Body of pancreas (tissue), 4 donors: ENCODE data around the gene MFAP2.

Source experiments
- POLR2A ChIP-seq, 3 donors: fragments of 450-650 bp; IDR thresholded peaks; one replicate each; pipeline ENCODE4 v1.6.1; 2016; ENCODE audit warnings: antibody characterized with exemption in 3 of 3, mild to moderate bottlenecking in 2 of 3
- TF ChIP-seq, protein P1 (sequence below), 7 experiments: fragments of 450-650 bp in 4 of 7; fragments of 200-600 bp in 3 of 7; sonication (generic) in 3 of 7; IDR thresholded peaks; one replicate each; pipeline ENCODE4 v1.5.1; 2016 to 2019; ENCODE audit warnings: antibody characterized with exemption in 7 of 7

GRCh38 chr1:16973215-16973614, 7.2 kb downstream of the MFAP2 start:
- TF ChIP-seq, protein P1, sequence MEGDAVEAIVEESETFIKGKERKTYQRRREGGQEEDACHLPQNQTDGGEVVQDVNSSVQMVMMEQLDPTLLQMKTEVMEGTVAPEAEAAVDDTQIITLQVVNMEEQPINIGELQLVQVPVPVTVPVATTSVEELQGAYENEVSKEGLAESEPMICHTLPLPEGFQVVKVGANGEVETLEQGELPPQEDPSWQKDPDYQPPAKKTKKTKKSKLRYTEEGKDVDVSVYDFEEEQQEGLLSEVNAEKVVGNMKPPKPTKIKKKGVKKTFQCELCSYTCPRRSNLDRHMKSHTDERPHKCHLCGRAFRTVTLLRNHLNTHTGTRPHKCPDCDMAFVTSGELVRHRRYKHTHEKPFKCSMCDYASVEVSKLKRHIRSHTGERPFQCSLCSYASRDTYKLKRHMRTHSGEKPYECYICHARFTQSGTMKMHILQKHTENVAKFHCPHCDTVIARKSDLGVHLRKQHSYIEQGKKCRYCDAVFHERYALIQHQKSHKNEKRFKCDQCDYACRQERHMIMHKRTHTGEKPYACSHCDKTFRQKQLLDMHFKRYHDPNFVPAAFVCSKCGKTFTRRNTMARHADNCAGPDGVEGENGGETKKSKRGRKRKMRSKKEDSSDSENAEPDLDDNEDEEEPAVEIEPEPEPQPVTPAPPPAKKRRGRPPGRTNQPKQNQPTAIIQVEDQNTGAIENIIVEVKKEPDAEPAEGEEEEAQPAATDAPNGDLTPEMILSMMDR (IDR thresholded peaks at IDR 0.05): no peak
- TF ChIP-seq POLR2A (IDR thresholded peaks at IDR 0.05): no peak
